HEK293T (cell line): Measurements from ENCODE around the gene USP13.

Source experiments
- CTCF ChIA-PET: fragments of 350-600 bp; formaldehyde crosslinking; extraction: SDS; loops from one replicate; lab custom pipeline; 2021; ENCODE audit warnings: antibody characterized with exemption, inconsistent platforms; lab: Yijun Ruan, JAX
- POLR2A ChIA-PET: fragments of 350-600 bp; formaldehyde crosslinking; extraction: SDS; loops from one replicate; lab custom pipeline; 2020; ENCODE audit warnings: antibody characterized with exemption, inconsistent platforms; lab: Yijun Ruan, JAX
- DNase-seq: peaks from one replicate; pipeline ENCODE4 v3.0.0; 2012; ENCODE audit warnings: mixed read lengths; ENCODE audit errors: extremely low spot score
- ARNT ChIP-seq: fragments of 450-650 bp; IDR thresholded peaks from 2 replicates; pipeline ENCODE4 v1.6.1; 2017; ENCODE audit warnings: mild to moderate bottlenecking
- BHLHE40 ChIP-seq: fragments of 450-650 bp; IDR thresholded peaks from 2 replicates; pipeline ENCODE4 v1.6.1; 2016; ENCODE audit warnings: mild to moderate bottlenecking, moderate library complexity, borderline replicate concordance
- CTBP1 ChIP-seq: fragments of 450-650 bp; IDR thresholded peaks from 2 replicates; pipeline ENCODE4 v1.6.1; 2016; ENCODE audit warnings: borderline replicate concordance
- ELF4 ChIP-seq: fragments of 450-650 bp; IDR thresholded peaks from 2 replicates; pipeline ENCODE4 v1.6.1; 2017; ENCODE audit warnings: antibody characterized with exemption
- FOXA1 ChIP-seq: fragments of 450-650 bp; IDR thresholded peaks from 2 replicates; pipeline ENCODE4 v1.6.1; 2016; ENCODE audit warnings: mild to moderate bottlenecking
- FOXK2 ChIP-seq: fragments of 450-650 bp; IDR thresholded peaks from 2 replicates; pipeline ENCODE4 v1.6.1; 2016; ENCODE audit warnings: mild to moderate bottlenecking
- FOXM1 ChIP-seq: fragments of 450-650 bp; IDR thresholded peaks from 2 replicates; pipeline ENCODE4 v1.6.1; 2017; ENCODE audit warnings: mild to moderate bottlenecking, borderline replicate concordance
- HDGF ChIP-seq: fragments of 450-650 bp; IDR thresholded peaks from 2 replicates; pipeline ENCODE4 v1.6.1; 2017; ENCODE audit warnings: antibody characterized with exemption, borderline replicate concordance
- L3MBTL2 ChIP-seq: fragments of 450-650 bp; conservative IDR thresholded peaks from 2 replicates; pipeline ENCODE4 v1.6.1; 2016; ENCODE audit warnings: mild to moderate bottlenecking
- LEF1 ChIP-seq: fragments of 450-650 bp; IDR thresholded peaks from 2 replicates; pipeline ENCODE4 v1.6.1; 2017; ENCODE audit warnings: mild to moderate bottlenecking, borderline replicate concordance
- NFRKB ChIP-seq: fragments of 450-650 bp; IDR thresholded peaks from 2 replicates; pipeline ENCODE4 v1.6.1; 2016; ENCODE audit warnings: mild to moderate bottlenecking, moderate library complexity
- SP1 ChIP-seq: fragments of 450-650 bp; IDR thresholded peaks from 2 replicates; pipeline ENCODE4 v1.6.1; 2017
- SUZ12 ChIP-seq: fragments of 450-650 bp; IDR thresholded peaks from 2 replicates; pipeline ENCODE4 v1.6.1; 2016; ENCODE audit warnings: mild to moderate bottlenecking
- TARDBP ChIP-seq: fragments of 450-650 bp; IDR thresholded peaks from 2 replicates; pipeline ENCODE4 v1.6.1; 2016
- ZNF384 ChIP-seq: fragments of 450-650 bp; IDR thresholded peaks from 2 replicates; pipeline ENCODE4 v1.6.1; 2016
- TF ChIP-seq, protein P1 (sequence below): fragments of 450-650 bp; IDR thresholded peaks from 2 replicates; pipeline ENCODE4 v1.6.1; 2016

USP13 gene

GRCh38 chr3:179726075-179726699, 73.3 kb downstream of the USP13 start:
- TF ChIP-seq HDGF = no peak
- no peak for TF ChIP-seq ELF4
- no peak for DNase-seq
- CTCF ChIA-PET = no interaction called here
- POLR2A ChIA-PET = no interaction called here

DNA sequence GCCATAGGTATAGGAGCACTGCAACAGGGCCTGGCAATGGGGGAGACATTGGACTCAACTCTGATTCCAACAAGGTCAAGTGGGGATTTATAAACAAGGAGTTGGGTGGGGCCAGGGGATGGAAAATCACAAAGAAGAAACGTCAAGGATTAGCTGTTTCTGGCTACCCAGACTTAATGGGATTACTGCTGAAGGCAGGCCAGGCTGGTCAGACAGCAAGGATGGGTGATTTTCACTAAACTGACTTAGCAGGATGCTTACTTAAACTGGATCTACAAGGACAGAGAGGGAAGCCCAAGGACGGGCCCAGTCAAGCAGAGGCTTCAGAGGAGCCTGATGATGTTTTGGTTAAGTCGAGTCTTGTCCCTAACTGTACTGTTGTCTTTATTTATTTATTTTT, 76.2 kb downstream of the USP13 start:
- TF ChIP-seq HDGF (no peak), ARNT (no peak), BHLHE40 (no peak), NFRKB (no peak), LEF1 (no peak), SUZ12 (no peak), ZNF384 (no peak), ELF4 (no peak), FOXK2 (no peak), TARDBP (no peak), CTBP1 (no peak), FOXA1 (no peak), FOXM1 (no peak), SP1 (no peak), L3MBTL2 (no peak)
- TF ChIP-seq, protein P1, sequence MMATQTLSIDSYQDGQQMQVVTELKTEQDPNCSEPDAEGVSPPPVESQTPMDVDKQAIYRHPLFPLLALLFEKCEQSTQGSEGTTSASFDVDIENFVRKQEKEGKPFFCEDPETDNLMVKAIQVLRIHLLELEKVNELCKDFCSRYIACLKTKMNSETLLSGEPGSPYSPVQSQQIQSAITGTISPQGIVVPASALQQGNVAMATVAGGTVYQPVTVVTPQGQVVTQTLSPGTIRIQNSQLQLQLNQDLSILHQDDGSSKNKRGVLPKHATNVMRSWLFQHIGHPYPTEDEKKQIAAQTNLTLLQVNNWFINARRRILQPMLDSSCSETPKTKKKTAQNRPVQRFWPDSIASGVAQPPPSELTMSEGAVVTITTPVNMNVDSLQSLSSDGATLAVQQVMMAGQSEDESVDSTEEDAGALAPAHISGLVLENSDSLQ = no peak
- CTCF ChIA-PET = no interaction called here
- no peak for DNase-seq
- POLR2A ChIA-PET = no interaction called here

DNA sequence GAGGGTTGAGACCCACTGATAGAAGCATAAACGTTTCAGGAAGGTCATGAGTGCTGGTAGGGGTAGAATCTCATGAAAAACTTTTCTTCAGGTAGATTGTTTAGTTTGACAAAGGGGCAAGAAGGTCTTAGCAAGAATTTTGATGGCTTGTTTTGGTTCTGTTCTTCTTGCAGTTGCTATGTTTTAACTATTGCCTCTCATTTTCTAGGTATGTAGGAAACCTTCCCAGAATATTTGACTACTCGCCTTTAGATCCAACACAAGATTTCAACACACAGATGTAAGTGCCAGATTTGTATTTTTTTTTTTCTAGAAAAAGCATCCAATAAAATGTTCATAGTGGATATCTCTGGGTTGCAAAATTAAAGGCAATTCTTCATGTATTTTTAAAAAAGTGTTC, 77.1 kb downstream of the USP13 start:
- CTCF ChIA-PET = no interaction called here
- POLR2A ChIA-PET = no interaction called here
- no peak for DNase-seq

DNA sequence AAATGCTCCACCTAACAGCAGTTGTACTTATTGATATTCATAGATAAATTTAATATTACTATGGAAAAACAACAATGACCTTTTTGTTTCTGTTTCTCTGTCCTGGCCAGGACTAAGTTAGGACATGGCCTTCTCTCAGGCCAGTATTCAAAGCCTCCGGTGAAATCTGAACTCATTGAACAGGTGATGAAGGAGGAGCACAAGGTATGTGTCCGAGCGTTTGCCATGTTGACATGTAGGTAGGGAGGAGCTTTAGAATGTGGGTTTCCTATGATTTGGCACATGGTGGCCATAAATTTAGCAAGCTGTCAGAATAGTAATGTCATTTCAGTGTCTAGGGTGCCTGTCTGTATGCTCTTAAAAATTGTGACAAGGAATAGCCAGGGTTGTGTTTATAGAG, 77.7 kb downstream of the USP13 start:
- TF ChIP-seq HDGF = no peak
- no peak for TF ChIP-seq LEF1
- no peak for TF ChIP-seq TARDBP
- no peak for TF ChIP-seq NFRKB
- no peak for TF ChIP-seq FOXM1
- no peak for TF ChIP-seq L3MBTL2
- no peak for TF ChIP-seq FOXK2
- TF ChIP-seq ARNT = no peak
- no peak for TF ChIP-seq SUZ12
- no peak for TF ChIP-seq CTBP1
- TF ChIP-seq SP1 = no peak
- no peak for TF ChIP-seq BHLHE40
- no peak for TF ChIP-seq ZNF384
- TF ChIP-seq, protein P1 = no peak
- TF ChIP-seq ELF4 = no peak
- TF ChIP-seq FOXA1 = no peak
- ChIA-PET POLR2A (no interaction called here), CTCF (no interaction called here)
- no peak for DNase-seq

More for the DNA sequence above, 77.1 kb downstream of the USP13 start:
- TF ChIP-seq BHLHE40 (no peak), TARDBP (no peak), SP1 (no peak), ZNF384 (no peak), FOXM1 (no peak), LEF1 (no peak), FOXA1 (no peak), ELF4 (no peak), CTBP1 (no peak), SUZ12 (no peak), FOXK2 (no peak), ARNT (no peak), L3MBTL2 (no peak), NFRKB (no peak), HDGF (no peak)
- TF ChIP-seq, protein P1 = no peak

- POLR2A ChIA-PET = no interaction called here
Observed at GRCh38 chr3:179731544-179731943, 78.7 kb downstream of the USP13 start.

More at GRCh38 chr3:179731544-179731943, 78.7 kb downstream of the USP13 start:
- CTCF ChIA-PET = no interaction called here
- no peak for TF ChIP-seq LEF1
- TF ChIP-seq SUZ12 = no peak
- no peak for TF ChIP-seq FOXA1
- no peak for TF ChIP-seq FOXM1
- TF ChIP-seq NFRKB = no peak
- no peak for TF ChIP-seq ARNT
- no peak for TF ChIP-seq FOXK2
- no peak for TF ChIP-seq HDGF
- TF ChIP-seq L3MBTL2 = no peak
- TF ChIP-seq ELF4 = no peak
- TF ChIP-seq ZNF384 = no peak
- TF ChIP-seq, protein P1 = no peak
- no peak for TF ChIP-seq CTBP1
- DNase-seq = no peak
